ENCODE measurements around the gene EWSR1.
A peak's percentile ranks its signal among the peaks of the same experiment; 100 is the strongest.

EWSR1 gene

GRCh38 chr22:29330291-29330690 is 62.2 kb downstream of the EWSR1 start:
- no peak overlapping the region for H3K4me2 ChIP-seq (ENCODE audit: low read length)
- H3K27ac ChIP-seq (ENCODE audit: low read depth, low read length) = no peak overlapping the region
- H2AFZ ChIP-seq (ENCODE audit: insufficient read depth, low read length, poor library complexity) = no peak overlapping the region
- H3K4me3 ChIP-seq (ENCODE audit: low read depth, low read length) = no peak overlapping the region
- H4K12ac ChIP-seq (ENCODE audit: low read depth, low read length) = no peak overlapping the region
- no peak overlapping the region for H4K91ac ChIP-seq (ENCODE audit: low read depth, low read length)
- no peak overlapping the region for H3K23ac ChIP-seq (ENCODE audit: low read length)
- no peak overlapping the region for H4K8ac ChIP-seq (ENCODE audit: low read depth, low read length)
- H3K4me1 ChIP-seq (ENCODE audit: control insufficient read depth in 1 of 2, insufficient read depth in 2 of 2, low read length in 2 of 2) = peaks cover 7 to 14% of the 10 kb centered on the region in 2 experiments
- no peak overlapping the region for H2BK120ac ChIP-seq (ENCODE audit: insufficient read depth, low read length, poor library complexity)
- no peak overlapping the region for H3K9ac ChIP-seq (ENCODE audit: low read length)
- H3K18ac ChIP-seq (ENCODE audit: low read length) = no peak overlapping the region
- H3K79me1 ChIP-seq (ENCODE audit: low read length) = peaks cover 3% of the 10 kb centered on the region
- no peaks in the 10 kb centered on the region for H3K79me2 ChIP-seq (ENCODE audit: control insufficient read depth, insufficient read depth, low read length, poor library complexity)
- no peak overlapping the region for H2BK12ac ChIP-seq (ENCODE audit: low read length)
- WGBS (ENCODE audit: extremely low coverage, insufficient coverage, insufficient read length) = no CpG with 5 or more reads among the region's 19 CpGs
- H3K9me3 ChIP-seq (ENCODE audit: insufficient read depth, low read depth, low read length) = no peaks in the 10 kb centered on the region
- H2BK5ac ChIP-seq (ENCODE audit: low read depth, low read length, poor library complexity) = no peak overlapping the region
- peaks cover 64 to 68% of the 10 kb centered on the region in 2 experiments for H3K36me3 ChIP-seq (ENCODE audit: control insufficient read depth in 1 of 2, insufficient read depth in 2 of 2, low read length in 2 of 2)
- no peak overlapping the region for H2AK5ac ChIP-seq (ENCODE audit: low read length)
- DNase-seq = no peak
- no peaks in the 10 kb centered on the region for H3K27me3 ChIP-seq (ENCODE audit: insufficient read depth, low read length)
- H3K14ac ChIP-seq (ENCODE audit: low read length) = no peak overlapping the region
- no peak overlapping the region for H3K4ac ChIP-seq (ENCODE audit: low read depth, low read length)

DNA sequence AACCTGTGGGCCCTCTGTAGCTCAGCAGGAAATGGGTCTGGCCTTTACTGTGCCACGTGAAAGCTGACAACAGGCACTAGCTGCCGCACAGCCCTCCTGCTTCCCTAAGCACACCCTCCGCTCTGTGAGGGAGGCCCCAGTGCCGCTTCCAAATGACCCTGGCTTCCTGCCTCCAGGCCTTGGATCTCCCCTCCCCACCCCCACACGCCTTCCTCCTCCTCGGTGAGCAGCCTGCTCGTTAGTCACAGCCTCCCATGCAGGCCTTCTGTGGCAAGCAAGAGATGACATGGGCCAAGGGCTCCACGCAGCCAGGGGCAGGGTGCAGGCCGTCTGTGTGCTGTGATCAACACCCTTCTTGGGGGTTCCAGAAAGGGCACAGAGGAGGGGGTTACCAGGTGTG is 62.7 kb downstream of the EWSR1 start:
- DNase-seq = no peak
- H3K18ac ChIP-seq (ENCODE audit: low read length) = peak overlapping the region; percentile 10
- no peaks in the 10 kb centered on the region for H3K79me2 ChIP-seq (ENCODE audit: control insufficient read depth, insufficient read depth, low read length, poor library complexity)
- no peak overlapping the region for H2BK120ac ChIP-seq (ENCODE audit: insufficient read depth, low read length, poor library complexity)
- no peak overlapping the region for H3K4ac ChIP-seq (ENCODE audit: low read depth, low read length)
- no peak overlapping the region for H4K8ac ChIP-seq (ENCODE audit: low read depth, low read length)
- H4K12ac ChIP-seq (ENCODE audit: low read depth, low read length) = no peak overlapping the region
- no peak overlapping the region for H2BK5ac ChIP-seq (ENCODE audit: low read depth, low read length, poor library complexity)
- peak overlapping the region; percentile 16 for H2BK12ac ChIP-seq (ENCODE audit: low read length)
- no peaks in the 10 kb centered on the region for H3K27me3 ChIP-seq (ENCODE audit: insufficient read depth, low read length)
- H3K9me3 ChIP-seq (ENCODE audit: insufficient read depth, low read depth, low read length) = no peaks in the 10 kb centered on the region
- H2AK5ac ChIP-seq (ENCODE audit: low read length) = no peak overlapping the region
- no peak overlapping the region for H3K4me3 ChIP-seq (ENCODE audit: low read depth, low read length)
- H3K36me3 ChIP-seq (ENCODE audit: control insufficient read depth in 1 of 2, insufficient read depth in 2 of 2, low read length in 2 of 2) = peaks cover 68 to 73% of the 10 kb centered on the region in 2 experiments
- no CpG with 5 or more reads among the region's 9 CpGs for WGBS (ENCODE audit: extremely low coverage, insufficient coverage, insufficient read length)
- no peak overlapping the region for H3K27ac ChIP-seq (ENCODE audit: low read depth, low read length)
- H3K4me2 ChIP-seq (ENCODE audit: low read length) = no peak overlapping the region
- no peak overlapping the region for H2AFZ ChIP-seq (ENCODE audit: insufficient read depth, low read length, poor library complexity)
- peaks cover 3% of the 10 kb centered on the region for H3K79me1 ChIP-seq (ENCODE audit: low read length)
- H4K91ac ChIP-seq (ENCODE audit: low read depth, low read length) = no peak overlapping the region
- no peak overlapping the region for H3K14ac ChIP-seq (ENCODE audit: low read length)
- H3K4me1 ChIP-seq (ENCODE audit: control insufficient read depth in 1 of 2, insufficient read depth in 2 of 2, low read length in 2 of 2) = peaks cover 7 to 14% of the 10 kb centered on the region in 2 experiments
- no peak overlapping the region for H3K23ac ChIP-seq (ENCODE audit: low read length)
- H3K9ac ChIP-seq (ENCODE audit: low read length) = no peak overlapping the region

GRCh38 chr22:29331213-29331612 is 63.1 kb downstream of the EWSR1 start:
- Histone ChIP-seq H4K8ac (ENCODE audit: low read depth, low read length) (no peak overlapping the region), H3K14ac (ENCODE audit: low read length) (no peak overlapping the region), H2AFZ (ENCODE audit: insufficient read depth, low read length, poor library complexity) (no peak overlapping the region), H3K4me3 (ENCODE audit: low read depth, low read length) (no peak overlapping the region), H2BK120ac (ENCODE audit: insufficient read depth, low read length, poor library complexity) (no peak overlapping the region), H3K9ac (ENCODE audit: low read length) (no peak overlapping the region), H3K18ac (ENCODE audit: low read length) (peak overlapping the region; percentile 10), H3K4me2 (ENCODE audit: low read length) (no peak overlapping the region), H3K36me3 (ENCODE audit: control insufficient read depth in 1 of 2, insufficient read depth in 2 of 2, low read length in 2 of 2) (peaks cover 69 to 77% of the 10 kb centered on the region in 2 experiments), H3K79me1 (ENCODE audit: low read length) (peaks cover 3% of the 10 kb centered on the region), H3K79me2 (ENCODE audit: control insufficient read depth, insufficient read depth, low read length, poor library complexity) (no peaks in the 10 kb centered on the region), H3K4me1 (ENCODE audit: control insufficient read depth in 1 of 2, insufficient read depth in 2 of 2, low read length in 2 of 2) (peaks cover 7 to 14% of the 10 kb centered on the region in 2 experiments), H2BK12ac (ENCODE audit: low read length) (no peak overlapping the region), H3K23ac (ENCODE audit: low read length) (no peak overlapping the region), H4K12ac (ENCODE audit: low read depth, low read length) (no peak overlapping the region), H3K27me3 (ENCODE audit: insufficient read depth, low read length) (no peaks in the 10 kb centered on the region), H4K91ac (ENCODE audit: low read depth, low read length) (no peak overlapping the region), H2BK5ac (ENCODE audit: low read depth, low read length, poor library complexity) (no peak overlapping the region), H3K4ac (ENCODE audit: low read depth, low read length) (no peak overlapping the region), H3K27ac (ENCODE audit: low read depth, low read length) (no peak overlapping the region), H3K9me3 (ENCODE audit: insufficient read depth, low read depth, low read length) (no peaks in the 10 kb centered on the region), H2AK5ac (ENCODE audit: low read length) (no peak overlapping the region)
- WGBS (ENCODE audit: extremely low coverage, insufficient coverage, insufficient read length) = no CpG with 5 or more reads among the region's 8 CpGs
- no peak for DNase-seq

DNA sequence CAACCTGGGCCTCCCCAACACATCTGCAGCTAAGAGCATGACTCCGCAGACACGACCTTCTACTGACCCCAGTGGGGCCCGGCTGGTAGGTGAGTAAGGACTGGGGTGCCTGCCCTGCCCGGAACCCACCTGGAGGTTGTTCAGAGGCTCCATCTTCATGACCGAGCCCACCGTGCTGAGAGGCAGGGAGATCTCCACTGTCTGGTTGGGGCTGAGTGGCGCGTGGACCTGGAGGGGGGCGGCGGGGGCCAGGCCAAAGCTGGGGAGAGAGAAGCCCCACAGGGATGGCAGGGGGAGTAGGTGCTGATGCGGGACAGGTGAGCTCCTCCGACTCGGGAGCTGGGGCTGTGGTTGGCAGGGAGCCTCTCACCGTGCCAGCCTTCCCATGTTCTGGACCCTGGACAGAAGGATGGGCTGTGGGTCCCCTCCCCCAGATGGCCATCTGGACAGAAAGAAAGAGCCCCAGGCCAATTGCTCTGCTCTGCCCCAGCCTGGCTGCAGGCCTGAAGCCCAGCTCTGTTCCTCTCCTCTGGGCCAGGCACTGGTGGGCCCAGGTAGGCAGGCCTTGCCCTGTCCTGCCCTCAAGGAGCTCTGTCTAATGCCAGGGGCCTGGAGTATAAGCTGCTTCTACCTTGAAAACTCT is 63.7 kb downstream of the EWSR1 start:
- H2BK5ac ChIP-seq (ENCODE audit: low read depth, low read length, poor library complexity) = no peak overlapping the region
- no peaks in the 10 kb centered on the region for H3K27me3 ChIP-seq (ENCODE audit: insufficient read depth, low read length)
- no peak overlapping the region for H2BK120ac ChIP-seq (ENCODE audit: insufficient read depth, low read length, poor library complexity)
- peaks cover 7 to 14% of the 10 kb centered on the region in 2 experiments for H3K4me1 ChIP-seq (ENCODE audit: control insufficient read depth in 1 of 2, insufficient read depth in 2 of 2, low read length in 2 of 2)
- no peak overlapping the region for H3K18ac ChIP-seq (ENCODE audit: low read length)
- no peak overlapping the region for H3K4me3 ChIP-seq (ENCODE audit: low read depth, low read length)
- no peak overlapping the region for H2BK12ac ChIP-seq (ENCODE audit: low read length)
- DNase-seq = no peak
- H3K79me1 ChIP-seq (ENCODE audit: low read length) = peaks cover 3% of the 10 kb centered on the region
- no peak overlapping the region for H4K8ac ChIP-seq (ENCODE audit: low read depth, low read length)
- no peak overlapping the region for H4K12ac ChIP-seq (ENCODE audit: low read depth, low read length)
- H2AK5ac ChIP-seq (ENCODE audit: low read length) = no peak overlapping the region
- no peaks in the 10 kb centered on the region for H3K9me3 ChIP-seq (ENCODE audit: insufficient read depth, low read depth, low read length)
- no peak overlapping the region for H3K23ac ChIP-seq (ENCODE audit: low read length)
- peaks cover 67 to 74% of the 10 kb centered on the region in 2 experiments for H3K36me3 ChIP-seq (ENCODE audit: control insufficient read depth in 1 of 2, insufficient read depth in 2 of 2, low read length in 2 of 2)
- no CpG with 5 or more reads among the region's 14 CpGs for WGBS (ENCODE audit: extremely low coverage, insufficient coverage, insufficient read length)
- no peak overlapping the region for H2AFZ ChIP-seq (ENCODE audit: insufficient read depth, low read length, poor library complexity)
- H3K14ac ChIP-seq (ENCODE audit: low read length) = no peak overlapping the region
- no peak overlapping the region for H3K4me2 ChIP-seq (ENCODE audit: low read length)
- no peak overlapping the region for H3K4ac ChIP-seq (ENCODE audit: low read depth, low read length)
- H3K79me2 ChIP-seq (ENCODE audit: control insufficient read depth, insufficient read depth, low read length, poor library complexity) = no peaks in the 10 kb centered on the region
- H3K9ac ChIP-seq (ENCODE audit: low read length) = no peak overlapping the region
- H4K91ac ChIP-seq (ENCODE audit: low read depth, low read length) = no peak overlapping the region
- H3K27ac ChIP-seq (ENCODE audit: low read depth, low read length) = no peak overlapping the region
